Measurements from ENCODE around the gene KLRF2.

The KLRF2 gene

GRCh38 chr12:9856894-9857293, 24.4 kb upstream of the KLRF2 start:
- CTCF ChIA-PET = no interaction called here
- DNase-seq = no peak

GRCh38 chr12:9858135-9858534, 23.2 kb upstream of the KLRF2 start:
- no peak overlapping the region for H3K27ac ChIP-seq (ENCODE audit: insufficient read depth in 1 of 2, low read depth in 1 of 2, low read length in 2 of 2, poor library complexity in 1 of 2, severe bottlenecking in 2 of 2)
- no peaks in the 10 kb centered on the region for H3K27me3 ChIP-seq (replicated peaks in 2 of 5; ENCODE audit: control insufficient read depth in 4 of 5, insufficient read depth in 5 of 5, low read length in 4 of 5)
- H3K4me1 ChIP-seq (ENCODE audit: control extremely low read depth in 1 of 4, control insufficient read depth in 4 of 4, insufficient read depth in 4 of 4, low read length in 3 of 4) = peaks cover 0 to 7% (median 0%) of the 10 kb centered on the region in 4 experiments
- H3K36me3 ChIP-seq (ENCODE audit: control insufficient read depth in 4 of 4, insufficient read depth in 4 of 4, low read length in 3 of 4) = peaks cover 14 to 63% (median 24%) of the 10 kb centered on the region in 4 experiments
- no peak overlapping the region for H3K4me3 ChIP-seq (ENCODE audit: control insufficient read depth in 1 of 7, extremely low read depth in 1 of 7, insufficient read depth in 4 of 7, low read depth in 2 of 7, low read length in 6 of 7)
- peaks cover 0 to 7% (median 3%) of the 10 kb centered on the region in 5 experiments for H3K9me3 ChIP-seq (ENCODE audit: control extremely low read depth in 1 of 5, control insufficient read depth in 4 of 5, insufficient read depth in 2 of 5, low read depth in 1 of 5, low read length in 4 of 5)
- ChIA-PET POLR2A (no interaction called here), CTCF (no interaction called here)
- no peak for DNase-seq

More at GRCh38 chr12:9856894-9857293, 24.4 kb upstream of the KLRF2 start:
- H3K27me3 ChIP-seq (replicated peaks in 2 of 5; ENCODE audit: control insufficient read depth in 4 of 5, insufficient read depth in 5 of 5, low read length in 4 of 5) = no peaks in the 10 kb centered on the region
- H3K36me3 ChIP-seq (ENCODE audit: control insufficient read depth in 4 of 4, insufficient read depth in 4 of 4, low read length in 3 of 4) = peaks cover 19 to 65% (median 30%) of the 10 kb centered on the region in 4 experiments
- H3K4me3 ChIP-seq (ENCODE audit: control insufficient read depth in 1 of 7, extremely low read depth in 1 of 7, insufficient read depth in 4 of 7, low read depth in 2 of 7, low read length in 6 of 7) = no peak overlapping the region
- peaks cover 0 to 7% (median 0%) of the 10 kb centered on the region in 4 experiments for H3K4me1 ChIP-seq (ENCODE audit: control extremely low read depth in 1 of 4, control insufficient read depth in 4 of 4, insufficient read depth in 4 of 4, low read length in 3 of 4)
- POLR2A ChIA-PET = no interaction called here
- H3K9me3 ChIP-seq (ENCODE audit: control extremely low read depth in 1 of 5, control insufficient read depth in 4 of 5, insufficient read depth in 2 of 5, low read depth in 1 of 5, low read length in 4 of 5) = no peaks in the 10 kb centered on the region
- no peak overlapping the region for H3K27ac ChIP-seq (ENCODE audit: insufficient read depth in 1 of 2, low read depth in 1 of 2, low read length in 2 of 2, poor library complexity in 1 of 2, severe bottlenecking in 2 of 2)
- WGBS (ENCODE audit: insufficient coverage) = no CpG with 5 or more reads among the region's 3 CpGs

- H3K27me3 ChIP-seq (replicated peaks in 2 of 5; ENCODE audit: control insufficient read depth in 4 of 5, insufficient read depth in 5 of 5, low read length in 4 of 5) = no peaks in the 10 kb centered on the region
- peak overlapping the region in 6 of 7 experiments; percentile 58 to 99 (median 86) for H3K4me3 ChIP-seq (ENCODE audit: control insufficient read depth in 1 of 7, extremely low read depth in 1 of 7, insufficient read depth in 4 of 7, low read depth in 2 of 7, low read length in 6 of 7)
- POLR2A ChIA-PET = no interaction called here
- CTCF ChIA-PET = interaction anchor here (1.4 kb wide), 1 partner anchor 16 kb away, joined by 3 read pairs; no protein-coding TSS in a partner anchor
- H3K36me3 ChIP-seq (ENCODE audit: control insufficient read depth in 4 of 4, insufficient read depth in 4 of 4, low read length in 3 of 4) = peaks cover 2 to 27% (median 5%) of the 10 kb centered on the region in 4 experiments
- WGBS (ENCODE audit: insufficient coverage) = no CpG with 5 or more reads among the region's 4 CpGs
- peak overlapping the region; percentile 76 to 98 for H3K27ac ChIP-seq (ENCODE audit: insufficient read depth in 1 of 2, low read depth in 1 of 2, low read length in 2 of 2, poor library complexity in 1 of 2, severe bottlenecking in 2 of 2)
- peaks cover 0 to 19% (median 3%) of the 10 kb centered on the region in 5 experiments for H3K9me3 ChIP-seq (ENCODE audit: control extremely low read depth in 1 of 5, control insufficient read depth in 4 of 5, insufficient read depth in 2 of 5, low read depth in 1 of 5, low read length in 4 of 5)
- peak in 2 of 3 donors; percentile 43 to 44 for DNase-seq
- peaks cover 3 to 21% (median 12%) of the 10 kb centered on the region in 4 experiments for H3K4me1 ChIP-seq (ENCODE audit: control extremely low read depth in 1 of 4, control insufficient read depth in 4 of 4, insufficient read depth in 4 of 4, low read length in 3 of 4)
Observed at GRCh38 chr12:9864913-9865675, 16.2 kb upstream of the KLRF2 start.

- Histone ChIP-seq H3K9me3 (ENCODE audit: control extremely low read depth in 1 of 5, control insufficient read depth in 4 of 5, insufficient read depth in 2 of 5, low read depth in 1 of 5, low read length in 4 of 5) (peaks cover 0 to 19% (median 3%) of the 10 kb centered on the region in 5 experiments), H3K27ac (ENCODE audit: insufficient read depth in 1 of 2, low read depth in 1 of 2, low read length in 2 of 2, poor library complexity in 1 of 2, severe bottlenecking in 2 of 2) (peak overlapping the region; percentile 76 to 98), H3K4me3 (ENCODE audit: control insufficient read depth in 1 of 7, extremely low read depth in 1 of 7, insufficient read depth in 4 of 7, low read depth in 2 of 7, low read length in 6 of 7) (peak overlapping the region in 6 of 7 experiments; percentile 63 to 99 (median 86)), H3K4me1 (ENCODE audit: control extremely low read depth in 1 of 4, control insufficient read depth in 4 of 4, insufficient read depth in 4 of 4, low read length in 3 of 4) (peaks cover 12 to 35% (median 27%) of the 10 kb centered on the region in 4 experiments), H3K27me3 (replicated peaks in 2 of 5; ENCODE audit: control insufficient read depth in 4 of 5, insufficient read depth in 5 of 5, low read length in 4 of 5) (no peaks in the 10 kb centered on the region), H3K36me3 (ENCODE audit: control insufficient read depth in 4 of 4, insufficient read depth in 4 of 4, low read length in 3 of 4) (peaks cover 2 to 23% (median 5%) of the 10 kb centered on the region in 4 experiments)
- peak in 1 of 3 donors; percentile 13 for DNase-seq
- CTCF ChIA-PET = interaction anchor here (0.6 to 2.2 kb wide), 6 partner anchors 12 to 1882 kb away, joined by 3 to 6 read pairs (median 4); no protein-coding TSS in a partner anchor
- POLR2A ChIA-PET = interaction anchor here (0.6 kb wide), 1 partner anchor 67 kb away, joined by 3 read pairs; no protein-coding TSS in a partner anchor
- 0% methylated on average over 2 of the region's 4 CpGs for WGBS (ENCODE audit: insufficient coverage)
Observed at GRCh38 chr12:9866860-9867269, 14.4 kb upstream of the KLRF2 start.

- H3K27me3 ChIP-seq (replicated peaks in 2 of 5; ENCODE audit: control insufficient read depth in 4 of 5, insufficient read depth in 5 of 5, low read length in 4 of 5) = no peaks in the 10 kb centered on the region
- WGBS (ENCODE audit: insufficient coverage) = 0% methylated on average over 2 of the region's 4 CpGs
- peaks cover 2 to 19% (median 5%) of the 10 kb centered on the region in 4 experiments for H3K36me3 ChIP-seq (ENCODE audit: control insufficient read depth in 4 of 4, insufficient read depth in 4 of 4, low read length in 3 of 4)
- peak in 1 of 3 donors; percentile 18 for DNase-seq
- peak overlapping the region; percentile 76 to 98 for H3K27ac ChIP-seq (ENCODE audit: insufficient read depth in 1 of 2, low read depth in 1 of 2, low read length in 2 of 2, poor library complexity in 1 of 2, severe bottlenecking in 2 of 2)
- H3K4me3 ChIP-seq (ENCODE audit: control insufficient read depth in 1 of 7, extremely low read depth in 1 of 7, insufficient read depth in 4 of 7, low read depth in 2 of 7, low read length in 6 of 7) = peak overlapping the region in 6 of 7 experiments; percentile 63 to 99 (median 86)
- ChIA-PET CTCF (interaction anchor here (0.6 to 2.2 kb wide), 7 partner anchors 13 to 1881 kb away, joined by 3 to 6 read pairs (median 4); no protein-coding TSS in a partner anchor), POLR2A (interaction anchor here (0.7 kb wide), 1 partner anchor 220 kb away, joined by 5 read pairs; no protein-coding TSS in a partner anchor)
- peaks cover 0 to 18% (median 3%) of the 10 kb centered on the region in 5 experiments for H3K9me3 ChIP-seq (ENCODE audit: control extremely low read depth in 1 of 5, control insufficient read depth in 4 of 5, insufficient read depth in 2 of 5, low read depth in 1 of 5, low read length in 4 of 5)
- peaks cover 17 to 36% (median 31%) of the 10 kb centered on the region in 4 experiments for H3K4me1 ChIP-seq (ENCODE audit: control extremely low read depth in 1 of 4, control insufficient read depth in 4 of 4, insufficient read depth in 4 of 4, low read length in 3 of 4)
Observed at GRCh38 chr12:9867531-9867930, 13.8 kb upstream of the KLRF2 start.

- no CpG with 5 or more reads among the region's 11 CpGs for WGBS (ENCODE audit: insufficient coverage)
- no peaks in the 10 kb centered on the region for H3K27me3 ChIP-seq (replicated peaks in 2 of 5; ENCODE audit: control insufficient read depth in 4 of 5, insufficient read depth in 5 of 5, low read length in 4 of 5)
- peaks cover 0 to 10% (median 1%) of the 10 kb centered on the region in 4 experiments for H3K36me3 ChIP-seq (ENCODE audit: control insufficient read depth in 4 of 4, insufficient read depth in 4 of 4, low read length in 3 of 4)
- H3K4me3 ChIP-seq (ENCODE audit: control insufficient read depth in 1 of 7, extremely low read depth in 1 of 7, insufficient read depth in 4 of 7, low read depth in 2 of 7, low read length in 6 of 7) = peak overlapping the region in 6 of 7 experiments; percentile 71 to 99 (median 86)
- peak in 2 of 3 donors; percentile 33 to 43 for DNase-seq
- peaks cover 0 to 10% (median 0%) of the 10 kb centered on the region in 5 experiments for H3K9me3 ChIP-seq (ENCODE audit: control extremely low read depth in 1 of 5, control insufficient read depth in 4 of 5, insufficient read depth in 2 of 5, low read depth in 1 of 5, low read length in 4 of 5)
- peak overlapping the region; percentile 94 to 98 for H3K27ac ChIP-seq (ENCODE audit: insufficient read depth in 1 of 2, low read depth in 1 of 2, low read length in 2 of 2, poor library complexity in 1 of 2, severe bottlenecking in 2 of 2)
- POLR2A ChIA-PET = no interaction called here
- CTCF ChIA-PET = interaction anchor here (0.8 to 1.9 kb wide), 4 partner anchors 21 to 54 kb away, joined by 3 to 7 read pairs (median 4); no protein-coding TSS in a partner anchor
- H3K4me1 ChIP-seq (ENCODE audit: control extremely low read depth in 1 of 4, control insufficient read depth in 4 of 4, insufficient read depth in 4 of 4, low read length in 3 of 4) = peaks cover 17 to 39% (median 31%) of the 10 kb centered on the region in 4 experiments
Observed at GRCh38 chr12:9868311-9868801, 12.9 kb upstream of the KLRF2 start.
